ENCODE results near the gene ZGPAT.
"Not testable (repeated sequence)": the region's sequence is repeated elsewhere in the genome, so short reads cannot be mapped to it uniquely, and the experiment has no call there.

Gene ZGPAT

DNA sequence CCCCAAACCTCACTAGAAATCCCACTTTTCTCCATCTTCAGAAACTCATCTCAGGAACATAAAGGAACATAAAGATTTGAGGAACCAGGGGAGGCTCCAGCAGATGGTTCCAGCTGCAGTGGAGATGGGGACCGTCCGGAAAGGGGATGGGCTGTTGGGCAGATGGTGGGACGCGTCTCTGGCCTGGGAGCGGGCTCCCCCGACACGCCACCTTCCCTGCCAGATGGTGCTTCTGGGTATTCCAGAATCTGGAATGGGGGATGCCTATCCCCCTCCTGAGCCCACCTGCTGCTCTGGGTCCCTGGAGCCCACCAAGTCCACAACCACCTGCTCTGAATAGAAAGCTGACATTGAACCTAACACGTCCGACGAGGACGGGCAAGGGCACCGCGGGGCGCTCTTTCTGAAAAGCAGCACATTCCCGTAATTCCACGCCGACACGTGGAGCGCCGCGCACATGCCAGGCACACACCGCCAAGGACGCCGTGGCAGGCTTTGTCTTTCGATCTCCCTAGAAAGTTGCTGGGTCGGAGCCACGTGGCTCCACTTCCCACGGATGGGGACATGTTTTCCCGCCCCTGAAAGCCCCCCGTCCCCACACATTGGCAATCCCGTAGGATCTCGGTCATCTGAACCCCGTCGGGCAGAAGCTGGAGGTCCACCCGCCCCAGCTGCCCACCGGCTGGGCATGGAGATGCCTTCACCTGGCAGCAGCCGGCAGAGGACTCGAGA lies 59.0 kb downstream of the ZGPAT start:
- DNase-seq, result no peak

- DNase-seq, result no peak
These were observed 59.6 kb downstream of the ZGPAT start for GRCh38 chr20:63767456-63767855.

GRCh38 chr20:63767886-63768285 lies 60.0 kb downstream of the ZGPAT start:
- DNase-seq, result no peak

- no peak for DNase-seq
These were observed 61.0 kb downstream of the ZGPAT start for GRCh38 chr20:63768591-63769515.

DNA sequence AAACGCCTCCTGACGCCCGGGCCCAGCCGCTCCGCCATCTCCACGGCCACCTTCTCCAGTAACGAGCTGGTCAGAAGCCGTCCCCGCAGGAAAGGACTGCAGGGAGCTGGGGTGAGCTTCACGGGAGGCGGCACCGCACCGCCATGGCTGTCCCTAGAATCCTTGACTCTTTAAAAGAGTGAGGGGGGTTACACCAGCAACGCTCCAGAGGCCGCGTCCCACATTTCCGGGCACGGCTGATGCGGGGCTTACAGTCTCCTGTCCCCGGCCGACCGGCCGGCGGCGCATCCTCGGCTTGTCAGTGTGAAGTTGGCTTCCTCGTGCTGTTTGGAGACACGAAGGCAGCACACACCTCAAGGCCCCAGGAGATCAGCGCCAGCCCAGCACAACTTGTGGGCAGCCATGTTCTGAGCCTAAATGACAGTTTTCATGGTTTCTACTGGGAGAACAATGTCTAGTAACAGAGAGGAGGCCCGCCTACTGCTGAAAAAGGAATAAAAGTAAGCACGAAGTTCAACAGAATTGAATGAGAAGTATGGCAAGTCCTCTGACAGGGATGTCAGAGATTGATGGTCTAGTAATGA lies 62.1 kb downstream of the ZGPAT start:
- DNase-seq, result no peak

GRCh38 chr20:63771046-63771707 lies 63.3 kb downstream of the ZGPAT start:
- no peak for DNase-seq

DNA sequence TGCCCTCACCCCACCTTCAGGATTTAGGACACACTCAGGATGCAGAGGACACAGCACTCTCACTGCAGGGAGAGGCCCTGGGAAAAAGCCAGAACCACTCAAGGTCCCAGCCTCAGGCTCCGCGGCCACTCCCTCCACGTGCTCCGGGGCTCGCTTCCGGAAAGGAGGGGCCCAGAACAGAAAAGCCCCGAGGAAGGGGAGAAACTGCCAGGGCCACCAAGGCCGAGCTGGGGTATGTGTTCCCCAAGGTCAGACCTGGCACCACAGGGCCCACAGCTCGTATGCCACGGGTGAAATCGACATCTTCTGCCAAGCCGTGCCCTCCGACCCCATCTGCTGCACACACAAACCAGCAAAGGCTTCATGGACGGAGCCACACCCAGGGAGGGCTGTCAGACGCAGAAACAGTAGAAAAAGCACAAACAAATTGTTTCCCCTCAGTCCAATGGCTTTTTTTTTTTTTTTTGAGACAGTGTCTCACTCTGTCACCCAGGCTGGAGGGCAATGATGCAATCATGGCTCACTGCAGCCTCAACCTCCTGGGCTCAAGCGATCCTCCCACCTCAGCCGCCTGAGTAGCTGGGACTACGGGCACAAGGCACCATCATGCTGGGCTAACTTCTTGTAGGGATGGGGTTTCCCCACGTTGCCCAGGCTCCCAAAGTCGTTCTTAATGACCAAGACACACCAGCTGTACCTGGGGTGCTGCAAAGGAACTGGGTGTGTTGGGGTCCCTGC lies 65.1 kb downstream of the ZGPAT start:
- DNase-seq, result no peak

- no peak for DNase-seq
These were observed 65.9 kb downstream of the ZGPAT start for GRCh38 chr20:63773571-63774241.

- no peak for DNase-seq
These were observed 66.5 kb downstream of the ZGPAT start for GRCh38 chr20:63774306-63774705.

- no peak for DNase-seq
These were observed 67.5 kb downstream of the ZGPAT start for GRCh38 chr20:63775096-63775978.

DNA sequence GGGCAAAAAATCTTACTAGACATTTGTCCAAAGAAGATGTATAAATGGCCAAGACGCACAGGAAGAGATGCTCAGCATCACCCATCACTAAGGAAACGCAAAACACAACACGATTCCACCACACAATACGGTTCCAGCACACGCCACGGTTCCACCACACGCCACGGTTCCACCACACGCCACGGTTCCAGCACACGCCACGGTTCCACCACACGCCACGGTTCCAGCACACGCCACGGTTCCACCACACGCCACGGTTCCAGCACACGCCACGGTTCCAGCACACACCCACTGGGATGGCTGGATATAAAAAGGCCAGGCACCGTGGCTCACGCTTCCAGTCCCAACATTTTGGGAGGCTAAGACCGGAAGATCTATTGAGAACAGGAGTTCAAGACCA lies 69.0 kb downstream of the ZGPAT start:
- DNase-seq, result not testable (repeated sequence)

DNA sequence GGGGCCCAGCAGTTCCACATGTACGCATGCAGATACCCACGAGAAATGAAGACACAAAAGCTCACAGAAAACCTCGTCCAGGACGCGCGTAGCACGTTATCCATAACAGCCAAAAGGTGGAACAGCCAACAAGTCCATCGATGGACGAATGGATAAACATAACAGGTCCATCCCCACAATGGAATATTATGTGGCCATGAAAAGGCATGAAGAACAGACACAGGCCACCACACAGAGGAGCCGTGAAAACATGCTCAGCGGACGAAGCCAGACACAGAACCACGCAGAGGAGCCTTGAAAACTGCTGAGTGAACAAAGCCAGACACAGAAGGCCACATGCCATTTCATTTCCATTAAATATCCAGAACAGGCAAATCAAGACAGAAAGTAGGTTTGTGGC lies 69.8 kb downstream of the ZGPAT start:
- DNase-seq, result no peak

DNA sequence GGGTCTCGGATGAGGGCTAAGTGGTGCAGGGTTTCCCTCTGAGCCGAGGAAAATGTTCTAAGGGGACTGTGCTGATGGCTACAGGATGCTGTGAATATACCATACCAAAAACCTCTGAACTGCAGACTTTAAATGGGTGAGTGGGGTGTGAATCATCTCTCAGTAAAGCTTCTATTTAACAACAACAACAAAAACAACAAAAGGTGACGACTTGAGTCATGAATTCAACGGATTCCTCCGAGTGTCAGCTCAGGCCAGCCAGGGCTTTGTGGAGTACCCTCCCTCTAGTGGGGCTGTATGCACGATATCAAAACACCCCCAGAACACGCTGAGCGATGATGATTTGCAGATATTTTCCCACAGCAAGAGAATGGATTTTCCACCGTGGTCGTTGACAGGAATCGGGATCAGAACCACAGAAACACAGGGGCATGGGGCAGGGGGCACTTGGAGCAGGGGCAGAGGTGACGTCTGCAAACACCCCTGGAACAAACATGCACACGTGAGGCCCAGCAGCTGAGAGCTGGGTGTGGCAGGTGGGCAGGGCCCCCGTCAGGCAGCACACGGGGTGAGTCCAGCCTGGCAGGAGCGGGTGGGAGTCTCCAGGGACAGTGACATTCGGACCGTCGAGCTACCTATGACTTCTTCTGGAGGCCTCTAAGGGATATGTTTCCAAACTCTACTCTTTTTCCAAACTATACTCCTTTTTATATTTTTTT lies 70.4 kb downstream of the ZGPAT start:
- no peak for DNase-seq

GRCh38 chr20:63778857-63779256 lies 71.0 kb downstream of the ZGPAT start:
- DNase-seq, result no peak

DNA sequence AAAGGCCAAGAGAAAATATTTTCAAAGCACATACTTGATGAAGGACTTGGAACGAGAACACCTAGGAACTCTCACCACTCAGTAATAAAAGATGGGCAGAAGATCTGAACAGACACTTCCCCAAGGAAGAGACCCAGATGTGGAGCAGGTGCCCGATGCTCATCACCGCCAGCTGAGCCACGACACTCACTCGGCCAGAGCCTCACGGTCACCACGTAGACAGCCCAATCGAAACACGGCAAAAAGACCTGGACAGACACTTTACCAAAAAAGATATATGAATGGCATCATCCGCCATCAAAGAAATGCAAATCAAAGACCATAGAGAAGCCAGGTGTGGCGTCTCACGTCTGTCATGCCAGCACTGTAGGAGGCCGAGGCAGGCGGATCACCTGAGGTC lies 73.3 kb downstream of the ZGPAT start:
- no peak for DNase-seq

DNA sequence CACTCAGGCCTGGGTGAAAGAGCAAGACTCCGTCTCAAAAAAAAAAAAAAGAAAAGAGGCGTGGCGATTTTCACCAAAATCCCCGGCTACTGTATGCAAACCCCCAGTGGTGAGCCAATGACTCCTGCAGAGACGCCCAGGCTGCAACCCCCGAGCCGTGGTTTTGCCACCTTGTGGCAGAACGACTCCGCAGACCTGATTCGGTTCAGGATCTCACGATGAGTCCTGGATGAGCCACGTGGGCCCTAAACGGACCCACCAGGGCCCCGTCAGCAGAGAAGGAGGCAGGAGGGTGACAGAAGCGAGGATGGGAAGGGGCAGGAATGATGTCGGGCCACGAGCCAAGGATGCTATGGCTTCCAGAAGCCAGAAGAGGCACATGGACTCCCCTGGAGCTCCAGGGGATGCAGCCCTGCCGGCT lies 74.2 kb downstream of the ZGPAT start:
- DNase-seq, result peak; percentile 84

DNA sequence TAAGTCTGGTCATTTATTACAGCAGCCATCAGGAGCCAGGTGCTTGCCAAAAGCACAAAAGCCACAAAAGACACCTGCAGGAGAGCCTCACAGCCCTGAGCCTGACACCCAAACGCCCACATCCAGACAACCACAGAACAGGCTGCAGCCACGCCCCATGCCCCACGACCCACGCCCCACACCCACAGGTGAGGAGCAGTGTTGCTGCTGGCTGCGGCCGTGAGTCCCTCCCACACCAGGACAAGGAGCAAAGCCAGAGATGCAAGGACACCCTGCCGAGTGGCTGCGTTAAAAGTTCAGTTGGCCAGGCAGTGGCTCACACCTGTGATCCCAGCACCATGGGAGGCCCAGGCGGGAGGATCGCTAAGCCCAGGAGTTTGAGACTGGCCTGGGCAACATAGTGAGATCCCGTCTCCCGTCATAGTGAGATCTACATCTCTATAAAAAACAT lies 74.7 kb downstream of the ZGPAT start:
- no peak for DNase-seq

DNA sequence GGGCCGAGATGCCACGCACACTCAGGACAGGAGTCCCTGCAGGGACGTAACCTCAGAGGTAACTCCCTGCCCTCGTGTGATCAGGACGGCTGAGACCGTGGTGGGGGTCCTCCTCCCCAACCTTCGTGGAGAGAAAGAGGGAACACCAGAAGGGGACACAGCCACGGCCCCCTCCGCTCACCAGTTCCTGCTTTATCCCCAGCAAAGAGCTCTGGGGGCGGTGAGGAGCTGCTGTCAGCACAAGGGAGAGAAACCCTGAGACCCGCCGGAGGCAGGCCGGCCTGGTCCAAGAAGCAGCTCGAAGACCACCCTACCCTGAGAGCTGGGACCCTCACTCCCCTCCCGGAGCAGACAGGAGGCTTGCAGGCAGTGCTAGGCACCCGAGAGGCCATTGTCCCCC lies 76.1 kb downstream of the ZGPAT start:
- no peak for DNase-seq

GRCh38 chr20:63785691-63786131 lies 77.9 kb downstream of the ZGPAT start:
- no peak for DNase-seq

Data from activated CD4-positive, alpha-beta T cell treated with anti-CD3 and anti-CD28 coated beads, Interleukin-2, amount 50 U/mL, for 16 hours (primary cell).